Measurements from ENCODE around the gene GOLM1. TPM values are rescaled to one million over a fixed set of nuclear protein-coding genes. Genes with fewer than 3 reads are reported as not detected.

The GOLM1 gene
- total RNA-seq, 1 donor, result 6.9 TPM

DNA sequence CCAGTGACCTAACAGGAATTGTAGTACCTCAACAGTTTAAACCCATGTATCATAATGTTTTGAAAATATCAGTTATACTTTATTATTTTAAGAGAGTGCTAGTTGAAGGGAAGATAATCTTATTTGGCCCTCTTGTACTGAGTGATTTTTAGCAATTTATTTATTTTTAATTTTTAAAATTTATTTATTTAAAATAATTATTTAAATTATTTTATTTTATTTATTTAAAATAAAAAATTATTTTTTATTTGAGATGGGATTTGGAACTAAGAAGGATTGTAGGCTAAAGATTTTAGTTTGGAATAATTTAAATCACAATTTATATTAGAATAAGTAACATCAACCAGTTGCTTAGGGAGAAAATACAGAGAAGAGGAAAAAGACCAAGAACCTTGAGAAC, 104.3 kb downstream of the GOLM1 start:
- Histone ChIP-seq H3K4me3 (ENCODE audit: low read length) (no peak overlapping the region), H3K4me1 (ENCODE audit: insufficient read depth, low read length) (no peaks in the 10 kb centered on the region), H3K9me3 (ENCODE audit: low read depth, low read length) (no peaks in the 10 kb centered on the region), H3K27me3 (ENCODE audit: insufficient read depth, low read length) (no peaks in the 10 kb centered on the region)

DNA sequence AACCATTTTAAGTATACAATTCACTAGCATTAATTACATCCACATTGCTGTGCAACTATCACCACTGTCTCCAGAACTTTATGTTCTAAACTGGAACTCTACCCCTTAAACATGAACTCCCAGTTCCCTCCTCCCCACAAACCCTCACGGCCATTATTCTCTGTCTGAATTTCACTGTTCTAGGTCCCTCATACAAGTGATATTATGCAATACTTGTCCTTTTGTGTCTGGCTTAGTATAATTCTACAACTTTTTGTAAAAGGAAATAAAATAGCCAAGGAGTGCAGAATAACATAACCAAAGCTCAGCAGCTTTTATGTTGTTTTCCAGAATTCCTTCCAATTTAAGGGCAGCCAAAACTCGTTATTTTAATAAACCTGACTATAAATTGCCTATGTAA, 105.2 kb downstream of the GOLM1 start:
- H3K4me3 ChIP-seq (ENCODE audit: low read length), result no peak overlapping the region
- no peaks in the 10 kb centered on the region for H3K27me3 ChIP-seq (ENCODE audit: insufficient read depth, low read length)
- no peaks in the 10 kb centered on the region for H3K4me1 ChIP-seq (ENCODE audit: insufficient read depth, low read length)
- H3K9me3 ChIP-seq (ENCODE audit: low read depth, low read length), result no peaks in the 10 kb centered on the region

DNA sequence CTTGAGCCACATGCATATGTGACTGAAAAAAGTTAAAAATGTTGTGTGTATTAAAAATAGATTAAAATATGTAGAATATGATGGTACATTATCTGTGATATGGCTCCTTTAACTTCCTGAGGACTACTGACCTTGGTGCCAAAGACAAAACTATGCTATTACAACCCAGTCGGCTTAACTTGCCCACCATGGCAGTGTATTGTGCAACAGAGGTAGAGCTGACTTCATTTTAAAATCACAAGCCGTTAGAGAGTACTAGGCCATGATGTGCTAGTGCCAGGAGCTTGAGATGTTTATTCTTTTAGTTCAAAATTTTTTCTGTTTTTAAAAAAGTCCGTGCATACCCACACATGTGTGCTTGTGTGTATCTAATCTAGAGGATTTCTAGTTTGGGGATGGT, 112.1 kb downstream of the GOLM1 start:
- no peaks in the 10 kb centered on the region for H3K4me1 ChIP-seq (ENCODE audit: insufficient read depth, low read length)
- no peaks in the 10 kb centered on the region for H3K9me3 ChIP-seq (ENCODE audit: low read depth, low read length)

DNA sequence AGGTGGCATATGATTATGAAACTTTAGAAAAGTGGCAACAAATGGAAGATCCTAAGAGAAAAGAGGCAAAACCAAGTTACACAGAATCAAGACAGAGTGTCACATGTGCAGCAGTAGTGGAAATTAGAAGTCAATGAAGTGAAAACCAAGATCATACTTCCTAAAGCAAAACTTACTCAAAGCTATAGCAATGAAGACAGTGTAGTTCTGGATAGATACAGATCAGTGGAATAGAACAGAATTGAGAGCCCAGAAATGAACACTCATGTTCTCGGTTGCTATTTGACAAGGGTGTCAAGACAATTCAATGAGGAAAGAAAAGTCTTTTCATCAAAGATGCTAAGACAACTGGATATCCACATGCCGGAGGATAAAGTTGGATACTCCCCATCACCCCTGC, 114.9 kb downstream of the GOLM1 start:
- H3K4me1 ChIP-seq (ENCODE audit: insufficient read depth, low read length), result no peaks in the 10 kb centered on the region
- no peaks in the 10 kb centered on the region for H3K27me3 ChIP-seq (ENCODE audit: insufficient read depth, low read length)
- no peaks in the 10 kb centered on the region for H3K9me3 ChIP-seq (ENCODE audit: low read depth, low read length)
- no peak overlapping the region for H3K4me3 ChIP-seq (ENCODE audit: low read length)

More for the DNA sequence above, 112.1 kb downstream of the GOLM1 start:
- no peaks in the 10 kb centered on the region for H3K27me3 ChIP-seq (ENCODE audit: insufficient read depth, low read length)
- H3K4me3 ChIP-seq (ENCODE audit: low read length), result no peak overlapping the region

DNA sequence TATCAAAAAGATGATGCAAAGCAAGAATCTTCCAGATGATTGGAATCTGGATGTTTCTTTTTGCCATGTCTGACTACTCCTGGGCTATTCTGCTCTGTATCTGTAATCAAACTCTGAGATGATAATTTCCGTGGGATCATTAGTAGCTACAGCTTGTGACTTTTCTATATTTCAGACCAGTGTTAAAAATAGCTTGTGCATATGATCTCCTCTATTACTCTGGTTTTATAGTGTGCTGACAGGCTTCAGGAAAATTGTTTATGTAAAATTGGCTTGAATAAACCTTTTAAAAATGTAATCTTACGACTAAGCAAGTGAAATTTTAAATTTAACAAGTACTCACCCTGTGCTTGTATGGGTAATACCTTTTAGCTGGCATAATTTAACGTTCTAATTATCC, 118.0 kb downstream of the GOLM1 start:
- Histone ChIP-seq H3K4me3 (ENCODE audit: low read length) (no peak overlapping the region), H3K4me1 (ENCODE audit: insufficient read depth, low read length) (no peaks in the 10 kb centered on the region), H3K27me3 (ENCODE audit: insufficient read depth, low read length) (no peaks in the 10 kb centered on the region), H3K9me3 (ENCODE audit: low read depth, low read length) (no peaks in the 10 kb centered on the region)

DNA sequence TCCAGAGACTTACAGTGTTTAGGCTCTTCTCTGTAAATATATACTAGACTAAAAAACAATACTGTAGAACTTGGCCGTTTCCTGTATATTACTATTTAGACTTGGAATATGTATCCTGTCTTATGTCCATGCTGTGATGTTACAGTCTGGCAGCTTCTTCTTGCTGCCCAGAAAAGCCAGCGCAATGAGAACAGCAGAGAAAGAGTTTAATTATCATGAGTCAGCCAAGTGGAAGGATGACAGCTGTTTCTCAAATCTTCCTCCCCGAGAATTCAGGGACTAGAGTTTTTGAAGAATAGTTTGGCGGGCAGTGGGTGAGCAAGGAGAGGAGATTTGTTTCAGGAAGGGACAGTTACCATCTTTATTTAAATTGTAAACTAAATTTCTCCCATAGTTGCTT, 120.9 kb downstream of the GOLM1 start:
- Histone ChIP-seq H3K9me3 (ENCODE audit: low read depth, low read length) (no peaks in the 10 kb centered on the region), H3K4me3 (ENCODE audit: low read length) (no peak overlapping the region), H3K4me1 (ENCODE audit: insufficient read depth, low read length) (no peaks in the 10 kb centered on the region), H3K27me3 (ENCODE audit: insufficient read depth, low read length) (no peaks in the 10 kb centered on the region)

Other genes starting within 250 kb of the GOLM1 start
- gene NAA35, start 158.4 kb downstream of the GOLM1 start, total RNA-seq, result 20.1 TPM
- 1.9 TPM for gene C9orf153, start 160.1 kb upstream of the GOLM1 start, total RNA-seq
- gene ISCA1, start 183.0 kb upstream of the GOLM1 start, total RNA-seq, result 72.6 TPM

Data from mononuclear cell (primary cell).